NCI-H2029 treated with DMSO at 0.1 percent for 48 hours (cell line): ENCODE measurements around the gene CYP26C1.

Experiments
- DNase-seq: peaks from one replicate; lab custom pipeline; 2025; lab: John Stamatoyannopoulos, UW

CYP26C1 gene

DNA sequence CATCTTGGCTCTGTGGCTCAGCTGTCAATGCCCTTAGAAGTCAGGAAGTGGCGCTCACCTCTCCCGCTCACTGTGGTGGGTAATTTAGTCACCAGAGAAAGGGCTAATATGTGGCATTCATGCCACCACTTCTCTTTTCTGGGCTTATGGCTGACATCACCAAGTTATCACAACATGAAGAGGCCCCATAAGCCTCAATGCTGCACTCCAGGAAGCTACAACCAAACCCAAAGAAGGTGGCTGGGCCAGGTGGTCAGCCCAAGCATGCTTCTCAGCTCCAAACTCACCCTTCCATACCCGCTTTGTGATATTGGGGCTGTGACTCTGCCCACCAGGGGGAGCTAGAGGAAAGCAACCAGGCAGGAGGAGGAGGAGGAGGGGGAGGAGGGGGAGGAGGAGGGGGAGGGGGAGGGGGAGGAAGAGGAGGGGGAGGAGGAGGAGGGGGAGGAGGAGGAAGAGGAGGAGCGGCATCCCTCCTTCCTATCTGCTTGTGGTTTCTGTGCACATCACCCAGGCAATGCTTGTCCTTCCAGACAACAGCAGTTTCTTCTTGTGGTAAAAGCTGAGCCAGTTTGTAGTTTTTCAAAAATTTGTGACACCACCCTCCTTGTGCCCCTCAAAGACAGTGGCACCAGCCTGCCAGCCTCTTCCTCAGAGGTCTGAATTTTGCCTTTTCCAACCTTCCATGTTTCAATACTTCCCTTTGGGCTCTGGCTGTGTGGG, 55.2 kb downstream of the CYP26C1 start:
- DNase-seq: peak; percentile 1
